GM12878 (cell line): ENCODE results near the gene BRD1. TPM values are rescaled to one million over a fixed set of nuclear protein-coding genes. Genes with fewer than 3 reads are reported as not detected.

Experiments used
- ATAC-seq: fragments of 200-7000 bp; cut with Tn5 transposase; 3 replicates; pipeline ENCODE4 v1.9.1; 2020; ENCODE audit warnings: mild to moderate bottlenecking, moderate library complexity
- Bru-seq: library from RNA; stranded (reverse); fragments of 400-500 nt; gene quantifications from one replicate; lab custom pipeline; 2021; lab: Mats Ljungman, UMichigan
- BruChase-seq, 2 experiments: library from RNA; stranded (reverse); fragments of 400-500 nt; gene quantifications; one replicate each; lab custom pipeline; 2021; lab: Mats Ljungman, UMichigan
- BruUV-seq: library from RNA; stranded (reverse); fragments of 400-500 nt; replicated peaks from 2 replicates; lab custom pipeline; 2021; lab: Mats Ljungman, UMichigan
- CTCF ChIA-PET: fragments of 300-600 bp; sonication (Branson Sonifier 250); formaldehyde crosslinking; extraction: SDS; loops from one replicate; lab custom pipeline; 2021; ENCODE audit warnings: inconsistent platforms; lab: Yijun Ruan, JAX
- POLR2A ChIA-PET: fragments of 350-600 bp; formaldehyde crosslinking; extraction: SDS; loops from one replicate; lab custom pipeline; 2021; ENCODE audit warnings: inconsistent platforms; lab: Charles Lee
- RAD21 ChIA-PET: fragments of 300-600 bp; sonication (Branson Sonifier 250); formaldehyde crosslinking; loops from one replicate; lab custom pipeline; 2023; ENCODE audit warnings: antibody characterized with exemption; ENCODE audit not compliant: unreplicated experiment; lab: Charles Lee
- SMC1A ChIA-PET: fragments of 300-600 bp; sonication (Branson Sonifier 250); formaldehyde crosslinking; loops from one replicate; lab custom pipeline; 2023; ENCODE audit not compliant: unreplicated experiment, uncharacterized antibody; lab: Charles Lee
- DNase-seq: peaks from one replicate; pipeline ENCODE4 v3.0.0-alpha.2; 2011; ENCODE audit warnings: low read depth, low spot score
- FAIRE-seq: peaks from 3 replicates; lab custom pipeline; 2011; peaks lifted over from hg19 to GRCh38; lab: Jason Lieb, UNC
- H2AFZ ChIP-seq: 2 replicates; pipeline ENCODE4 v1.6.0; 2011; ENCODE audit warnings: low read depth, low read length, control low read depth; ENCODE audit not compliant: control insufficient read depth
- H3K27ac ChIP-seq: 2 replicates; pipeline ENCODE4 v1.5.1; 2011; ENCODE audit warnings: control low read depth; ENCODE audit not compliant: control insufficient read depth, insufficient read depth
- H3K27me3 ChIP-seq, 2 experiments: replicated peaks in 1 of 2; 2 replicates each; pipeline versions ENCODE4 v1.6.0 to v1.6.1; 2011; ENCODE audit warnings: low read length in 1 of 2; ENCODE audit not compliant: control insufficient read depth in 2 of 2, insufficient read depth in 2 of 2
- H3K36me3 ChIP-seq, 2 experiments: 2 replicates each; pipeline ENCODE4 v1.5.1; 2011; ENCODE audit warnings: low read length in 1 of 2; ENCODE audit not compliant: control insufficient read depth in 2 of 2, insufficient read depth in 2 of 2
- H3K4me1 ChIP-seq: 2 replicates; pipeline ENCODE4 v1.6.1; 2011; ENCODE audit warnings: mild to moderate bottlenecking, low read length, moderate library complexity, mixed read lengths; ENCODE audit not compliant: control insufficient read depth, insufficient read depth
- H3K4me2 ChIP-seq: 2 replicates; pipeline ENCODE4 v1.6.0; 2011; ENCODE audit warnings: control low read depth; ENCODE audit not compliant: control insufficient read depth, insufficient read depth
- H3K4me3 ChIP-seq: fragments of 200-600 bp; sonication (generic); 2 replicates; pipeline ENCODE4 v1.5.1; 2016
- H3K79me2 ChIP-seq: 2 replicates; pipeline ENCODE4 v1.6.0; 2011; ENCODE audit warnings: low read length; ENCODE audit not compliant: control insufficient read depth, insufficient read depth
- H3K9ac ChIP-seq: 2 replicates; pipeline ENCODE4 v1.8.0; 2011; ENCODE audit warnings: low read length, control low read depth, mixed read lengths; ENCODE audit not compliant: control insufficient read depth, insufficient read depth
- H3K9me3 ChIP-seq: replicated peaks from 3 replicates; pipeline ENCODE4 v1.5.1; 2011; ENCODE audit warnings: mild to moderate bottlenecking, low read length; ENCODE audit not compliant: control insufficient read depth, insufficient read depth
- H4K20me1 ChIP-seq: 2 replicates; pipeline ENCODE4 v1.6.0; 2011; ENCODE audit not compliant: control insufficient read depth, insufficient read depth
- BCL3 ChIP-seq: IDR thresholded peaks from 2 replicates; pipeline ENCODE4 v1.6.1; 2011; ENCODE audit warnings: borderline replicate concordance, low read depth, mild to moderate bottlenecking, moderate library complexity, low read length; ENCODE audit not compliant: insufficient read depth, poor library complexity, severe bottlenecking
- CHD2 ChIP-seq: IDR thresholded peaks from 2 replicates; pipeline ENCODE4 v1.6.1; 2011; ENCODE audit warnings: low read depth, low read length, improper control_type of control experiment, borderline replicate concordance
- GATAD2B ChIP-seq: fragments of 450-650 bp; conservative IDR thresholded peaks from 2 replicates; pipeline ENCODE4 v1.6.1; 2017; ENCODE audit warnings: low read depth, mild to moderate bottlenecking, moderate library complexity
- HDAC6 ChIP-seq: fragments of 200-600 bp; sonication (generic); IDR thresholded peaks from one replicate; pipeline ENCODE4 v1.8.0; 2017; ENCODE audit warnings: antibody characterized with exemption; ENCODE audit not compliant: unreplicated experiment
- NRF1 ChIP-seq: conservative IDR thresholded peaks from 2 replicates; pipeline ENCODE4 v1.6.1; 2011; ENCODE audit warnings: mild to moderate bottlenecking, low read depth, low read length, improper control_type of control experiment
- TAF1 ChIP-seq: IDR thresholded peaks from 2 replicates; pipeline ENCODE4 v1.6.1; 2011; ENCODE audit warnings: mild to moderate bottlenecking, low read depth, low read length, borderline replicate concordance
- WGBS: methylation state at CpG from one replicate; pipeline ENCODE4 v1.1.6; 2016; ENCODE audit warnings: low lambda C conversion rate; ENCODE audit not compliant: insufficient replicate concordance, insufficient coverage; ENCODE audit errors: missing lambda C conversion rate; 5-methylcytosine and 5-hydroxymethylcytosine counted together
- in situ Hi-C: fragments of 300-500 bp; cut with MboI; formaldehyde crosslinking; loops from 9 replicates; pipeline ENCODE4 v1.14.3; 2018; ENCODE audit warnings: mixed read lengths
- intact Hi-C: fragments of 100-400 bp; cut with micrococcal nuclease; formaldehyde crosslinking; loops from one replicate; pipeline ENCODE4 v1.14.2; 2022; ENCODE audit not compliant: unreplicated experiment
- long read RNA-seq, 2 experiments: library from polyadenylated mRNA; unstranded; transcript quantifications; one replicate each; pipeline ENCODE4 v2.0.0, GENCODE V29; 2019 to 2020
- polyA minus RNA-seq, 3 experiments: library from RNA; depleted of rRNA, polyadenylated mRNA; stranded (reverse); fragments of >200 nt; gene quantifications; 2 replicates each; pipeline ENCODE4 v1.2.3, GENCODE V29; 2011
- polyA plus RNA-seq, 11 experiments: library from polyadenylated mRNA; depleted of rRNA in 4 of 11; unstranded in 6 of 11; stranded (reverse) in 5 of 11; fragments of >200 nt; fragmentation: Nextera tagmentation in 4 of 11; fragmentation: Illumina TruSeq in 1 of 11; extraction: Ambion mirVana in 4 of 11; extraction: Trizol in 1 of 11; gene quantifications; 1 replicate in 1 of 11; 2 replicates in 10 of 11; pipeline versions ENCODE4 v1.2.1 to v1.2.3, GENCODE V29; 2011 to 2016; ENCODE audit warnings: inconsistent platforms in 2 of 11, missing spikeins in 2 of 11, low read depth in 1 of 11
- total RNA-seq, 4 experiments: library from RNA; depleted of rRNA in 3 of 4; stranded (reverse); fragments of >200 nt in 3 of 4; fragmentation: Illumina TruSeq in 1 of 4; extraction: Trizol in 1 of 4; gene quantifications; 2 replicates each; pipeline versions ENCODE4 v1.2.1 to v1.2.3, GENCODE V29; 2013 to 2021
- TF ChIP-seq, protein P1 (sequence below): fragments of 150-350 bp; IDR thresholded peaks from 2 replicates; pipeline ENCODE4 v1.6.1; 2016; ENCODE audit warnings: low read depth, low read length
- TF ChIP-seq, protein P2 (sequence below): IDR thresholded peaks from 2 replicates; pipeline ENCODE4 v1.6.1; 2011; ENCODE audit warnings: low read depth, mild to moderate bottlenecking, low read length, moderate library complexity, borderline replicate concordance; ENCODE audit errors: extremely low read depth
- TF ChIP-seq, protein P3 (sequence below): IDR thresholded peaks from 2 replicates; pipeline ENCODE4 v1.6.1; 2011; ENCODE audit warnings: borderline replicate concordance, low read depth, mild to moderate bottlenecking, moderate library complexity, mixed read lengths, low read length; ENCODE audit not compliant: insufficient read depth; ENCODE audit errors: extremely low read length

The BRD1 gene
- 53.3 and 67.3 TPM in 2 replicates for total RNA-seq (2013; cell fraction: nucleolus; rRNA removed)
- 15.2 and 16.4 TPM in 2 replicates for total RNA-seq (2014; rRNA removed)
- 11.7 and 12.3 TPM in 2 replicates for total RNA-seq (2014; rRNA removed; fragmentation: Illumina TruSeq; extraction: Trizol)
- total RNA-seq (2021) = 26.4 and 26.9 TPM in 2 replicates
- polyA plus RNA-seq (2011; ENCODE audit: low read depth) = 6.0 TPM
- 4.1 and 4.8 TPM in 2 replicates for polyA plus RNA-seq (2011; rRNA removed)
- 5.0 TPM in 2 replicates for polyA plus RNA-seq (2011; cell fraction: cytosol; rRNA removed)
- polyA plus RNA-seq (2011; cell fraction: nucleus; rRNA removed) = 30.6 and 48.0 TPM in 2 replicates
- 13.8 and 14.2 TPM in 2 replicates for polyA plus RNA-seq (2012)
- polyA plus RNA-seq (2014; fragmentation: Illumina TruSeq; extraction: Trizol) = 4.2 and 9.4 TPM in 2 replicates
- polyA plus RNA-seq (2014; fragmentation: Nextera tagmentation; extraction: Ambion mirVana) = 1 to 10 TPM in 1 of 2 experiments, under 1 TPM in 1; 0.90 to 2.1 TPM
- polyA plus RNA-seq (2014; rRNA removed) = 17.9 and 19.0 TPM in 2 replicates
- 1 to 10 TPM; 2.9 to 3.2 TPM for polyA plus RNA-seq (2016; fragmentation: Nextera tagmentation; extraction: Ambion mirVana)
- 7.3 and 10.7 TPM in 2 replicates for polyA minus RNA-seq (2011; rRNA and poly(A)+ RNA removed)
- 5.3 and 5.6 TPM in 2 replicates for polyA minus RNA-seq (2011; cell fraction: cytosol; rRNA and poly(A)+ RNA removed)
- 14.0 and 24.9 TPM in 2 replicates for polyA minus RNA-seq (2011; cell fraction: nucleus; rRNA and poly(A)+ RNA removed)
- percentile 85 among the genes with signal in this experiment for Bru-seq, nascent RNA
- percentile 88 among the genes with signal in this experiment for BruChase-seq, experiment 1, labeled RNA remaining after a 6-hour chase
- percentile 90 among the genes with signal in this experiment for BruChase-seq, experiment 2, labeled RNA remaining after a 2-hour chase
- long read RNA-seq, experiment 1, partial matches to known transcripts = 1 of 1 reads
- long read RNA-seq, experiment 1, other reads (novel, unspliced or antisense) = 0 of 1 reads
- long read RNA-seq, experiment 2, full-length matches to known transcripts = 1 of 10 reads
- long read RNA-seq, experiment 2, partial matches to known transcripts = 9 of 10 reads
- long read RNA-seq, experiment 2, other reads (novel, unspliced or antisense) = 0 of 10 reads

DNA sequence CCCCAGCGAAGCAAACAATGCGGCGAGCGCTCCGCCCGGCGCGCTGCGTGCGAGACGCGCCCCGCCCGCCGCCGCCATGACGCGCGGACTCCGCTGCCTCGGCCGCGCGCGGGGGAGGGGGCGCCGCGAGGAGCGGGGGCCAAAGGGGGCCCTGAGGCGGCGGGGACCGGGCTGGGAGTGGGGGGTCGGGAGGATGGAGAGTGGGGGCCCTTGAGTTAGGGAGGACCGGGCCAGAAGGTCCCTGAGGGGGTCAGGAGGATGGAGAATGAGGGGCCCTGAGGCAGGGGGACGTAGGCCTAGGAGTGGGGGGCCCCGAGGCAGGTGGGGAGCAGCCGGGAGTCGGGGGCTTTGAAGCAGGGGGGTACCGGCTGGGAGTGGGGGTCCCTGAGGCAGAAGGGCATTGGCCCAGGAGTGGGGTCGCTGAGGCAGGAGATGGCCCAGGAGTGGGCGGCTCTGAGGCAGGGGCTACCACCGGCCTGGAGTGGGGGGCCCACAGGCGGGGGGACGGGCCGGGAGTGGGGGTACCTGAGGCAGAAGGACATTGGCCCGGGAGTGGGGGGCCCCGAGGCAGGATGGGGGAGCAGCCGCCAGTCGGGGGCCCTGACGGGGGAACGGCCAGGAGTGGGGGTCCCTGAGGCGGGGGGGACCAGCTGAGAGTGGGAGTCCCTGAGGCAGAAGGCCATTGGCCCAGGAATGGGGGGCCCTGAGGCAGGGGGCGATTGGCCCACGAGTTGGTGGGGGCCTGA lies at the start of gene BRD1:
TSS of gene BRD1 (minus strand) at position 21 of the 746 bp plus-strand sequence. CDS start 3,556 bp downstream, outside the sequence.
- Histone ChIP-seq H3K27me3 (no peaks in the 10 kb centered on the region), H3K27ac (peak within 1 kb of the TSS; percentile 78), H3K9ac (peak within 1 kb of the TSS; percentile 73), H3K4me1 (peaks cover 35% of the 10 kb centered on the region), H4K20me1 (peaks cover 13% of the 10 kb centered on the region), H2AFZ (no peak within 1 kb of the TSS), H3K4me3 (peak within 1 kb of the TSS; percentile 89), H3K4me2 (peak within 1 kb of the TSS; percentile 80; the same call in 1 of the 2 replicates), H3K36me3 (peaks cover 9 to 12% of the 10 kb centered on the region in 2 experiments; a peak in 3 of 4 replicates), H3K9me3 (peaks cover 3% of the 10 kb centered on the region), H3K79me2 (peaks cover 42% of the 10 kb centered on the region)
- ChIA-PET CTCF (no interaction called here), POLR2A (interaction anchor here (0.6 kb wide), 1 partner anchor 14 kb away, joined by 3 read pairs; no protein-coding TSS in a partner anchor), SMC1A (interaction anchor here (1.1 kb wide), 1 partner anchor 11 kb away, joined by 4 read pairs; no protein-coding TSS in a partner anchor), RAD21 (no interaction called here)
- peak; percentile 59 for ATAC-seq
- BruUV-seq = no TSS peak
- FAIRE-seq = no peak
- 12% methylated on average over 35 of the region's 54 CpGs for WGBS
- intact Hi-C loops (loop anchor here (2.0 kb wide), 1 partner anchor 91 kb away; the partner anchor contains the start of genes ALG12 and CRELD2), in situ Hi-C loops (no loop called here)
- no peak for DNase-seq
- TF ChIP-seq CHD2 = no peak
- TF ChIP-seq GATAD2B = no peak
- TF ChIP-seq, protein P1, sequence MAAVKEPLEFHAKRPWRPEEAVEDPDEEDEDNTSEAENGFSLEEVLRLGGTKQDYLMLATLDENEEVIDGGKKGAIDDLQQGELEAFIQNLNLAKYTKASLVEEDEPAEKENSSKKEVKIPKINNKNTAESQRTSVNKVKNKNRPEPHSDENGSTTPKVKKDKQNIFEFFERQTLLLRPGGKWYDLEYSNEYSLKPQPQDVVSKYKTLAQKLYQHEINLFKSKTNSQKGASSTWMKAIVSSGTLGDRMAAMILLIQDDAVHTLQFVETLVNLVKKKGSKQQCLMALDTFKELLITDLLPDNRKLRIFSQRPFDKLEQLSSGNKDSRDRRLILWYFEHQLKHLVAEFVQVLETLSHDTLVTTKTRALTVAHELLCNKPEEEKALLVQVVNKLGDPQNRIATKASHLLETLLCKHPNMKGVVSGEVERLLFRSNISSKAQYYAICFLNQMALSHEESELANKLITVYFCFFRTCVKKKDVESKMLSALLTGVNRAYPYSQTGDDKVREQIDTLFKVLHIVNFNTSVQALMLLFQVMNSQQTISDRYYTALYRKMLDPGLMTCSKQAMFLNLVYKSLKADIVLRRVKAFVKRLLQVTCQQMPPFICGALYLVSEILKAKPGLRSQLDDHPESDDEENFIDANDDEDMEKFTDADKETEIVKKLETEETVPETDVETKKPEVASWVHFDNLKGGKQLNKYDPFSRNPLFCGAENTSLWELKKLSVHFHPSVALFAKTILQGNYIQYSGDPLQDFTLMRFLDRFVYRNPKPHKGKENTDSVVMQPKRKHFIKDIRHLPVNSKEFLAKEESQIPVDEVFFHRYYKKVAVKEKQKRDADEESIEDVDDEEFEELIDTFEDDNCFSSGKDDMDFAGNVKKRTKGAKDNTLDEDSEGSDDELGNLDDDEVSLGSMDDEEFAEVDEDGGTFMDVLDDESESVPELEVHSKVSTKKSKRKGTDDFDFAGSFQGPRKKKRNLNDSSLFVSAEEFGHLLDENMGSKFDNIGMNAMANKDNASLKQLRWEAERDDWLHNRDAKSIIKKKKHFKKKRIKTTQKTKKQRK = no peak
- TF ChIP-seq, protein P2, sequence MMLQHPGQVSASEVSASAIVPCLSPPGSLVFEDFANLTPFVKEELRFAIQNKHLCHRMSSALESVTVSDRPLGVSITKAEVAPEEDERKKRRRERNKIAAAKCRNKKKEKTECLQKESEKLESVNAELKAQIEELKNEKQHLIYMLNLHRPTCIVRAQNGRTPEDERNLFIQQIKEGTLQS = no peak
- TF ChIP-seq HDAC6 = no peak
- no peak for TF ChIP-seq BCL3
- TF ChIP-seq NRF1 = no peak
- TF ChIP-seq, protein P3, sequence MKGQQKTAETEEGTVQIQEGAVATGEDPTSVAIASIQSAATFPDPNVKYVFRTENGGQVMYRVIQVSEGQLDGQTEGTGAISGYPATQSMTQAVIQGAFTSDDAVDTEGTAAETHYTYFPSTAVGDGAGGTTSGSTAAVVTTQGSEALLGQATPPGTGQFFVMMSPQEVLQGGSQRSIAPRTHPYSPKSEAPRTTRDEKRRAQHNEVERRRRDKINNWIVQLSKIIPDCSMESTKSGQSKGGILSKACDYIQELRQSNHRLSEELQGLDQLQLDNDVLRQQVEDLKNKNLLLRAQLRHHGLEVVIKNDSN = no peak
- peak; percentile 76; the same call in 1 of the 2 replicates for TF ChIP-seq TAF1
